ELF-1 (cell line): ENCODE measurements around the gene TPTE.
"Not testable (repeated sequence)": the region's sequence is repeated elsewhere in the genome, so short reads cannot be mapped to it uniquely, and the experiment has no call there.

Experiments used
- DNase-seq: peaks from one replicate; pipeline ENCODE4 v3.0.0-alpha.2; 2016; ENCODE audit warnings: low read depth, low spot score

The TPTE gene

DNA sequence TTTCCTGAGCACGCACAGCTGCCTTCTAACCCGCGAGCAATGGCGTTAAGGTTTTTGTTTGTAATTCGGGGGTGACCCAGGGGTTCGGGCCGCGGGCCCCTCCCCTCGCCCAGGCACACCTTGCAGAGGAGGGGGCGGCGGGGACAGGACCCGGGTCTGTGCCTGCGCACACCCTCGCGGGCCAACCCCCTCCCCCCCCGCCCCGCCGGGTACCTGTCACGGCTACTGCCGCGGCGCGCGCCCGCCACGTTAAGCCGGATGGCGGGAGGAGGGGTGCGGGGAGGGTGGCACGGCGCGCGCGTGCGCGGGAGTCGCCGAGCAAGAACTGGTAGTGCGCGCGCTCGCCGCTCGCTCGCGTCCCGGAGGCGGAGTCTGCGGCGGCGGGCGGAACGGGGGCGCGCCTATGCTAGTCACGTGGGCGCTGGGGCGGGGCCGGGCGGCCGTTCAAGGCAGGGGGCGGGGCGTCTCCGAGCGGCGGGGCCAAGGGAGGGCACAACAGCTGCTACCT lies at the start of gene TPTE:
TPTE (plus strand) TSS at position 493 of the 508 bp plus-strand sequence. CDS start 17,141 bp downstream, outside the sequence.
- peak; percentile 91 for DNase-seq

GRCh38 chr21:10471999-10472398 lies 49.4 kb upstream of the TPTE start:
- not testable (repeated sequence) for DNase-seq

GRCh38 chr21:10477794-10478193 lies 43.6 kb upstream of the TPTE start:
- not testable (repeated sequence) for DNase-seq

DNA sequence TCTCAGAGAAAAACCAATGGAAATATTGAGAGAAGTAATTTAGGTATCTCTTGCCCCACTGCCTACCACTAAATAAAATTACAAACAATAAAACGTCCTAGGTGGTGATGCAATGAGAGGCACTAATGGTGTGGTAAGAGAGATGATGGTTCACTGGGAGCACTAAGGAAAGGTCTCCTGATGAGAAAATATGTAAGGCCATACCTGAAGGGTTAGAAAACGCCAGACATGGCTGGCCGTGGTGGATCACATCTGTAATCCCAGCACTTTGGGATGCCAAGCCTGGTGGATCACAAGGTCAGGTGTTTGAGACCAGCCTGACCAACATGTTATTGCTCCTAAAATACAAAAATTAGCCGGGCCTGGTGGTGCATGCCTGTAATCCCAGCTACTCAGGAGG lies 41.5 kb upstream of the TPTE start:
- not testable (repeated sequence) for DNase-seq

DNA sequence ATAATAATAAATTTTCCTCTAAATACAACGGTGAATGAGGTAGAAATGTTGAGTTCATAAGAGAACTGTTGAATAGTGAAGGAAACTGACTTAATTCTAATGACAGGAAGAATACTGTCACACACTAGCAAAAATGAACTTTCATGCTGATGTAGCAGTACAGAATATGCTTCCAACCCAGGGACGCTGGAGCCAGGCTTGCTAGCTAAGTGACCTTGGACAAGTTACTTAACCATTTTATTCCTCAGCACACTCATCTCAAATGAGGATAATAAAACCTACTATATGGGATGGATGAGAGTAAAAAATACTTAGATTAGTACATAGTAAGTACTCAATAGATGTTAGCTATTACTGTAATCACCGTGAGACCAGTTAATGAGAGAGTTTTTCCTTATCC lies 36.5 kb upstream of the TPTE start:
- DNase-seq: not testable (repeated sequence)

- DNase-seq: not testable (repeated sequence)
These were observed 30.9 kb upstream of the TPTE start for GRCh38 chr21:10490453-10490852.

GRCh38 chr21:10511116-10511515 lies 10.3 kb upstream of the TPTE start:
- DNase-seq: no peak

DNA sequence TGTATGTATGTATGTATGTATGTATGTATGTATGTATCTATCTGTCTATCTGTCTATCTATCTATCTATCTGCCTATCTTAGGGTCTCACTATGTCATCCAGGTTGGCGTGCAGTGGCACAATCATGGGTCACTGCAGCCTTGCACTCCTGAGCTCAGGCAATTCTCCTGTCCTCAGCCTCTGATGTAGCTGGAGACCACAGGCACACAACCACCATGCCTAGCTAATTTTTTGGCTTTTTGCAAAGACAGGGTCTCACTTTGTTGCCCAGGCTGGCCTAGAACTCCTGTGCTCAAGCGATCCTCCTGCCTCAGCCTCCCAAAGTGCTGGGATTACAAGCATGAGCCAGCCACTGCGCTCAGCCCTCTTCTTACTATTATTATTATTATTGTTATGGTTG lies 4.5 kb upstream of the TPTE start:
- not testable (repeated sequence) for DNase-seq

- DNase-seq: not testable (repeated sequence)
These were observed 3.5 kb upstream of the TPTE start for GRCh38 chr21:10517904-10518303.

DNA sequence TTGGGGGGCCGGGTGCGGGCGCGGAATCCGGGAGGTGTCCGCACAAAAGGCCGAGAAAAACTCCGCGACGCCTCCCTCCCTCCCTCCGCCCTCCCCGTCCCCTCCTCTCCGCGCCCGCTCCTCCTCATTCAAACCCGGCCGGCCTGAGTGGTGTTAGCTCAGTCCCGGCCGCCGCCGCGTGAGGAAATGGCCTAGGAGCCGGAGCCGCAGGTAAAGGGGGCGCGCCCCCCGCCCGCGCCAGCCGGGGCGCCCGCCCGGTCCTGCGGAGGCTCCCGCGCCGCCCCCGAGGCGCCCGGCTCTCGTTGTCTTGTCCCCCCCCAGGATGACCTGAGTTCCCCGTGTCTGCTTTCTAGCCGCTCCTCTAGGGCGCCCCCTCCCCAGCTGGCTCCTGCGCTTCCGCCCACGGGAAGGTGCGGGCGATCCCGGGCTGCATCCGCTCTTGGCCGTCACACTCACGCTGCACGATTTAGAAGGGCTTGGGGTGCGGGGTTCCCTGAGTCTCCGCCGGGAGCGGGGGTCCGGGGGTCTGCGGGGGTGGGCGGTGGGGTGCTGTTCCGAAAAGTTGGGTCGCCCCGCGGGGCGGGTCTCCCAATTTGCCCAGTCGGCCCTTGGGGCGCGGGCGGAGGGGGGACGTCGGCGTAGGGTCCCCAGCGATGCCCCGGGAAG lies 585 bp downstream of the TPTE start:
- DNase-seq: peak; percentile 41

DNA sequence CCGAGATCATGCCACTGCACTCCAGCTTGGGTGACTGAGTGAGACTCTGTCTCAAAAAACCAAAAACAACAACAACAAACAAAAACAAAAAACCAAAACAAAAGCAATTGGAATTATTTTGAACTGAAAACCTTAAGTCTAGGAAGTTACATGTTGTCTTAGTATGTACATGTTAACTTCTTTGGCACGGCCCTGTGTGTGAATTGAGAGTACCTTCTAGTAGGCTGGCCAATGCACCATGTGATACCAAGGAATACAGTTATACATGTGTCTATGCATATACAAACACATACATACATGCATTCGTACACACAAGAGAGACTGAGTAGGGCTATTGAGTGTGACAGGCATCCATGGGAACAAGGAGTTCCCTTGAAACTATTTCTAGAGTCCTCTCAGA lies 18.6 kb downstream of the TPTE start:
- DNase-seq: no peak

DNA sequence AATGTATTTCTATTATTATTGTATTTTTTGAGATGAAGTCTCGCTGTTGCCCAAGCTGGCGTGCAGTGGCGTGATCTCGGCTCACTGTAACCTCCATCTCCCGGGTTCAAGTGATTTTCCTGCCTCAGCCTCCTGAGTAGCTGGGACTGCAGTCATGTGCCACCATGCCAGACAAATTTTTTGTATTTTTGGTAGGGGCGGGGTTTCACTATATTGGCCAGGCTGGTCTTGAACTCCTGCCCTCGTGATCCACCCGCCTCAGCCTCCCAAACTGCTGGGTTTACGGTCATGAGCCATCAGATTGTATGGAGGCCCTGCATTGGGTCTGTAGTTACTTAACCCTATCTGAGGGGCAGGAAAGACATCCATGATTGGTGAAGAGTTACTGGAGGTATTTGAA lies 23.0 kb downstream of the TPTE start:
- DNase-seq: not testable (repeated sequence)

GRCh38 chr21:10547868-10548267 lies 26.5 kb downstream of the TPTE start:
- not testable (repeated sequence) for DNase-seq

- DNase-seq: not testable (repeated sequence)
These were observed 27.1 kb downstream of the TPTE start for GRCh38 chr21:10548331-10548954.

- DNase-seq: not testable (repeated sequence)
These were observed 49.4 kb downstream of the TPTE start for GRCh38 chr21:10570803-10571202.

DNA sequence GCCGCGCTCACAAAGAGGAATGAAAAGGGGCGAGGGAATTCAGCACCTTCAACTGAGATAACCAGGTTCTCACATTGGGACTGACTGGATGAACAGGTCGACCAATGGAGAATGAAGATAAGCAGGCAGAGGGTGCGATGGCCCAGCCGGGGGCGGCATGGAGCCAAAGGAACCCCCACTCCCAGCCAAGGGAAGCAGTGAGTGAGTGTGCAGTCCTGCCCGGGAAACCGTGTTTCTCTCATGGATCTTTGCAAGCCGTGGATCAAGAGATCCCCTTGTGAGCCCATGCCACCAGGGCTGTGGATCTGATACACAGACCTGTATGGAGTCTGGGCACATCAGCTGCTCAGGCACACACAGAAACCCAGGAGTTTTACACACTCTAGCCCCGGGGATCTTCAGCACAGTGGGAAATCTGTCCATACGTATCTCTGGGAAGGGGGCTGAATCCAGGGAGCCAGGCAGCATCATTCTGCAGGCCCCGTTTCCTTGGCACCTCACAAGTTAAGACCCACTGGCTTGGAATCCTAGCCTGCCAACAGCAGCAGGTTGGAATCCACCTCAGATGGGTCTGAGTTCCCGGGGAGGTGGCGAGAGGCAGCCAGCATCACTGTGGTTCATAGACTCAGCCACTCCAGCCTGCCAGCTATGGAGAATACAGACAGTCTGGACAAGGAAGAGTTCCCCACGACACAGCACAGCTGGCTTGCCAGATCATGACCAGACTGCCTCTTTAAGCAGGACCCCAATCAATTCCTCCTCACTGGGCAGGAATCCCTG lies 53.3 kb downstream of the TPTE start:
- DNase-seq: not testable (repeated sequence)

DNA sequence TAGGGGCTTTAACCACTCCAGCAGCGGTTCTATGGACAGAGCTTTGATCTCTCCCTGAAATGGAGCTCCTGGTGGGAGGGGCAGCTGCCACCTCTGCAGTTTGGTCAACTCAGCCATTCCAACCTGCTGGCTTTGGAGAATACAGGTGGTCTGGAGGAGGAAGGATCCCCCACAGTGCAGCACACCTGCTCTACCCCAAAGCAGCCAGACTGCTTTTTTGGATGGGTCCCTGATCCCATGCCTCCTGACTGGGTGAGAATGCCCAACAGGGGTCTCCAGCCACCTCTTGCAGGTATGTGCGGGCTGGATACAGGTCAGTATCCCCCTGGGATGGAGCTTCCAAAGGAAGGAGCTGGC lies 53.9 kb downstream of the TPTE start:
- no peak for DNase-seq

GRCh38 chr21:10578910-10579309 lies 57.5 kb downstream of the TPTE start:
- DNase-seq: not testable (repeated sequence)

- not testable (repeated sequence) for DNase-seq
These were observed 67.7 kb downstream of the TPTE start for GRCh38 chr21:10589115-10589514.

GRCh38 chr21:10607074-10607473 lies 85.7 kb downstream of the TPTE start:
- DNase-seq: not testable (repeated sequence)

DNA sequence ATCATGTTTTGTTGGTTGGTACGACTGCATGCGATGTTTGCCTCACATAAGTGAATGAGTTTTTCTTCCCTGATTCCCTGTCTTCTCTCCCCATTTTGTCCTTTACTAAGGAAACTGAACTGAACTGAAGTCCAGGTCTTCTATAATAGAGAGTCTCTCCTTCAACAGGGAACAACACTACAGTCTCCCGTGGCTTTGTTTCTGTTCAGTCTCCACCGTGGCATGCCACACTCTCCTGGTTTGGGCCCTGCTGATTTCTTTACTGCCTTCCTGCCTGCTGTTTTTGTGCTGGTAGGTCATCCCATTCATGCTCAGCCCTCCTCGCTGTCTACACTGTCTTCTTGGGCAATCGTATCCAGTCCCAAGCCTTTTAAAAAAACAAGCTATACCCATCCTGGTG lies 92.9 kb downstream of the TPTE start:
- not testable (repeated sequence) for DNase-seq

DNA sequence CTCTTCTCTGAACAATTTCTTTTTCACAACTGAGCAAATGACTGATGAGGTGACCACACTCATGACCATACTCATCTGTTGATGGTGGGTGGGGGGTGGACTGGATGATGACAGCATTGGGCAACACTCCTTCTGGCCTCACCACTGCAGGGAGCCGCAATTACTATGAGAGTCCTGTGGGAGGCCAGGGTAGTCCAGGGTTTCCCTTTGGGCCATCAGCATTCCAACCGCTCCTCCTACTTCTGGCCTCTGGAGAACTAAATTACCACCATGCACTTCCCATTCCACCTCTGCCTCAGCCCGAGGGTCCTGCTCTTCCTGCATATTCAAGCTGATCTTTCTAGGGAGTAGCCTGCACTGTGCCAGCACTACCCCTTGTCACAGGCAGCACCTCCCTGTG lies 94.7 kb downstream of the TPTE start:
- DNase-seq: peak; percentile 21
